Midbrain (tissue), 1 donor: ENCODE measurements around the gene MIA3.

ENCODE experiments used
- DNase-seq: peaks from one replicate; lab custom pipeline; 2025; lab: John Stamatoyannopoulos, UW

Gene MIA3

DNA sequence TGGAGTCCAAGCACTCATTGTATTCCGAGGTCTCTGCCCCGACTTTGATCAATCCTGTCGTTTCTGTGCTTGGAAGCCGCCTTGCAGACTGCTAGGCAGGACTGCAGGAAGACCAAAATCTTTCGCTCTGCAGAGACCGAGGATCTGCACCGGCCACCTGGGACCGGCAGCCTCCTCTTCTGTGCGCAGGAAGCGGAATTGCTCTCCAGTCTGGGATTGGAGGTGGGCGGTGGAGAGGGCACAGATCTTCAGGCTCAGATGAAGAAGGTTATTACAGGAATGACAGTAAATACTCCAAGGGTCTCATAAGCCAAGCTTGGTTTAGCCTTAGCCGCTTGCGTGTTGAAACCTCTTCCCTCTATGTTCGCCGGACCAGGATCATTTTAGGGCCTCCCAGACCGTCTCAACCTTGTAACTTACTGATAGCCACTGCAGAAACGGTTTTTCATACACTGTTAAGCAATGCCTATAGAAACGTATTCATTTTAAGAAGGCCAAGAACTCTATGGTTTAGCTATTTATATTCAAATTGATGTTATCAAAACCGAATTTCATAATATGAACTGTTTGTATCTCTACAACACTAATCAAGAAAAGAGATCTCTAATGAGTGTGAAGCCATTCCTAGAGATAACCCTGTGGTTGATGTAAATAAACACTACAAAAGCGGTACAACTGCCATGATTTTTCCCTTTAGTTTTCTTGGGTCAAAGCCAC is 1.1 kb downstream of the MIA3 start:
- DNase-seq, result peak; percentile 21

DNA sequence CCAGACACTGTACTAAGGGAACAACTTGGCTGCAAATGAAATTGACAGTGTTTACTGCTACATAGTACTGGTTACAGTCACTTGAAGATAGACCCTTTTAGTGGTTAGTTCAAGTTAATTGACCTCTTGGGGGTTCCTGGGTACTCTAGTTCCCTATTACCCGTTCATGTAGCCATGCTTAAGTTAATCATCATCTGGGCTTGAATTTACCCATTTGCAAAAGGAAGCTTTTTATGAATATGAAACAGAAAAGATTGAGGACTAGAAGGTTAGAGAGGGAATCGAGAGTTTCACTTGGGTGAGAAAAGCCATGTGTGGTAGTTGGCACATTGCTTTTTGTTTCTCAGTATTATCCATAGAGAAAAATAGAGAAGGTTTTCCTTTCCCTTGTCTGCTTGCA is 2.7 kb downstream of the MIA3 start:
- DNase-seq, result no peak

DNA sequence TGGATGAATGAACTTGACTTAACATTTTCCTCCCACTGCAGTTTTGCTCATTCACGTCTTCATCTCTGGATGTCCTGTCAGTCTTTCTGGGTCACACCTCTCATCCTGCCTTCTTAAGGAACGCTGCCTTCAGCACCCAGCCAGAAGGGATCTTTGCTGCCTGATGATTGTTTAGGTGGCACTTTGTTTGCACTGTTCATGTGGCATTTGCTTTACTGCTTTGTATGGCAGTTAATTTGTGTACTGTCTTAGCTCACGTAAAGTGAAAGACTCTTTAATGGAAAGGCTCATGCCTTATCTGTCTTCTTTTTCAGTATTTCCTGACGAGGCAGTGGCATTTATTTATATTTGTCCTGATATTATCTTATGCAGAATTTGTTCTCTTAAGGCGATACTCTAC is 4.9 kb downstream of the MIA3 start:
- no peak for DNase-seq

DNA sequence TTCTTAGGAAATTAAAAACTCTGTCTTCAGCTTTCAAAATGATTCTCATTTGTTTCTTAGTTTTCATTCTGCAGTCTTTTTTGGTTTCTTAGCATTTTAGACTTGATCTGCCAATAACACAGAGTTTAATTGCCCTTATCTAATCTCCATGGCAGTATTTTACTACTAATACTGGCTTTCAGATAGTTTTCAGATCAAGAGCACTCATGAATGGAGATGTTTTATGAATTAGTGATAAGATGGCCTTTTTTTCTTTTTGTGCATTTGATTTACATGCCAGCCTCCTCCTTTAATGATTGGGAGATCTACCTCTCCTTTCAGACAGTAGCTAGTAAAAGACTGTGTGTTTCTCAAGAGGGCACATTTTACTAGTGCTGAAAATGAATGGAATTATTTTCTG is 5.6 kb downstream of the MIA3 start:
- DNase-seq, result no peak

DNA sequence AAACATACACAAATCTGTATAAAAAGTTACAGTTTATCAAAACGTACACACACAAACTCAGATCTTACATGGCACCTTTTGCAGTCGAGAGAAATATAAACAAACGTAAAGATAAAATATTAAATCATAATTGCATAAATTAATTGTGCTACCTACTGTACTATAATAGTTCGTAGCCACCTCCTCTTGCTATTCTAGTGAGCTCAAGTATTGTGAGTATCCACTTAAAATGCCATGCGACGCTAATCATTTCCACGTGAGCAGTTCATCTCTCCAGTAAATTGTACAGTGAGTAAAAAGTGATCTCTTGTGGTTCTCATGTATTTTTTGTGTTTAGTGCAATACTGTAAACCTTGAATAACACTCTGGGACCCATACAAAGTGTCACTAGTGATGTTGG is 6.3 kb downstream of the MIA3 start:
- DNase-seq, result no peak

DNA sequence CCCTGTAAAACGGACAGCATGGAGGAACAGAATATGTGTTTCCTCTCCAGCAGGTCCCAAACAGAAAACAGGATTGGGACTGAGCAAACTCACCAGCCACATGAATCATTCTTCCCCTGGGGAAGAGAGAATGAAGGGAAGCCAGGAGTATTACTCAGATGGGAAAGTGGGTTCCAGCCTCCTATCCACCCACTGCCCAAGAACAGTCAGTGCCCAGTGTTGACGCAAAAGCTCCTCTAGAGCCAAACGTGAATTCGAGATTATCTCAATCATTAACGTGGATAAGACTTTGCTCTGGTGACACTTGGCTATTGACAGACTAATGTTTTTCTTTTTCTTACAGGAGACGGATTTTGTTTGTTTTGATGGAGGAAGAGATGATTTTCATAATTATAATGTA is 9.3 kb downstream of the MIA3 start:
- DNase-seq, result no peak

DNA sequence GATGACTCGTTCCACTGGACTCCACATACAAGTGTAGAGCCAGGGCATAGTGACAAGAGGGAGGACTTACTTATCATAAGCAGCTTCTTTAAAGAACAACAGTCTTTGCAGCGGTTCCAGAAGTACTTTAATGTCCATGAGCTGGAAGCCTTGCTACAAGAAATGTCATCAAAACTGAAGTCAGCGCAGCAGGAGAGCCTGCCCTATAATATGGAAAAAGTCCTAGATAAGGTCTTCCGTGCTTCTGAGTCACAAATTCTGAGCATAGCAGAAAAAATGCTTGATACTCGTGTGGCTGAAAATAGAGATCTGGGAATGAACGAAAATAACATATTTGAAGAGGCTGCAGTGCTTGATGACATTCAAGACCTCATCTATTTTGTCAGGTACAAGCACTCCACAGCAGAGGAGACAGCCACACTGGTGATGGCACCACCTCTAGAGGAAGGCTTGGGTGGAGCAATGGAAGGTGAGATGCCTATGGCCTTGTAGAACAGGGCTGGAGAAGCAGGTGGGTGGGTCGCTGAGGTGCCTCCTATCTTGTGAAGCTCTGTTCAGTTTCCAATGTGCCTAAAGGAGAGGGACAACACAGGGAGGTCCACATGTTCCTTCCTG is 12.1 kb downstream of the MIA3 start:
- DNase-seq, result no peak

DNA sequence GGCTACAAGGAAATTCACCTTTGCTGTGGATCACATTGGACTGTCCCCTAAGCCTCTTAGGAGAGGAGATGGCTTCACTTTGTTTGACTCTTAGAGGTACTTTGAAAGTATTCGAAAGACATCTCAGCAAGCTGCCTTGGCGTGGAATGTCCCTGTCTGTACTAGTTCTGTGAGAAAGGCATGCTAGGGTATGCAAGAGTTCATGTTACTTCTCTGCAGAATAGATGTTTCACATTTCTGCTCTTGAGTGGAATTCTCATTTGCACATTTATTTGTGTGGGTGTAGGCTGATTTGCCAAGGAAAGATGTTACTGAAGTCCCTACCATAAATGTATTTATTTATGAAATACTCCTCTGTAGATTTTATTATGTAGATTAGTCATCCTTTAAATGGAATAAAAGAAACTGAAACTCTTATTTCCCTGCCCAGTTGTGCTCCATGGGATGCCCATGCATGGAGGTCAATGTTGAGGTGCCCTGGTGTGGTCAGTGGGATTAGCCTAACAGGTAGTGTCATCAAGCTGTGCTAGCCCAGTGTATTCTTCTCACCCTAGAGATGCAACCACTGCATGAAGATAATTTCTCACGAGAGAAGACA is 13.8 kb downstream of the MIA3 start:
- DNase-seq, result no peak

DNA sequence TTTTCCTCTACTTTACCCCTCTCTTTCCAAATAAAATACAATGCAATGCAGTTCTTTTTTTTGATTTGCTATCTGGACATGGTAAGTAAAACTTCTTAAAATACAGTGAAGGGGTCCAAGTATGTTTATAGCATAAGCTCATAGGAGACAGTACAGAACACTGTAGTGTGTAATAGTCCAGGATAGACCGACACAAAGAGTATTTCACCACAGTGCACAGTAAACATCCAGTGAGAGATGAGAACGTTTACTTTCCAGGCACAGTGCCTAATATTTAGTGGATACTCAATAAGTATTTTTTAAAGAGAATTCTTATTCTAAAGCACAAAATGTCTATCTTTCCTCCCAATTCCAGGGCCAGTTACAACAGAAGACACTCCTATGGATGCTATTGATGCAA is 14.9 kb downstream of the MIA3 start:
- no peak for DNase-seq

DNA sequence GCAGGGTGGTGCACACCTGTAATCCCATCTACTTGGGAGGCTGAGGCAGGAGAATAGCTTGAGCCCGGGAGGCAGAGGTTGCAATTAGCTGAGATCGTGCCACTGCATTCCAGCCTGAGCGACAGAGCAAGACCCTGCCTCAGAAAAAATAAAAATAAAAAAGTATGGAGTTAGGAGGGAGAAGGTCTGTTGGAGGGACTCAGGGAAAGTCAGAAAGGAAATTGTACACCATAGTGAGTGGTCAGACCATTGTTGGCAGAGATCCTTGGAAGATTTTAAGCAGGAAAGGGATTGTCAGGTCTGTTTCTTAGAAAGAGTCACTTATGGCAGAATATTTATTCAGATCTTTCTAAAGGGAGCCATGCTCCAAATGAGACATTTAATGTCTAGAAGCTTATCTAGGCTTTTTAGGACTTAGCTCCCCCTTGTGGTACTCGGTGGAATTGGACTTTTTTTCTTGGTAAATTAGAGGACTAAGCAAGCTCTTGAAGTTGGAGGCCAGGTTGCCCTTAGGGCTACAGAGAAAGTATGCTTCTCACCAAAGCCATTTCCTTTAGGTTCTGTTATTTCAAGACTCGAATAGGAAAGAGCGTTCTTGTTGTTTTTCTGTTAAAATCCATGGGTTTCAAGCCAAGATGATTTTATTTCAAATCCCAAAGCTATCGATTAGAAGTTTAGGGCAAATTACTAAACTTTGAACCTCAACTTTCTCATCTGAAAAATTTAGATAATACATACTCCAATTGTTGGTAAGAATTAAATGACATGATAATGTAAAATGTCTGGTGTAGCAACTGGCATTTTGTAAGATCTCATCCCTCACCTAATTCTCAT is 16.5 kb downstream of the MIA3 start:
- DNase-seq, result peak; percentile 90

DNA sequence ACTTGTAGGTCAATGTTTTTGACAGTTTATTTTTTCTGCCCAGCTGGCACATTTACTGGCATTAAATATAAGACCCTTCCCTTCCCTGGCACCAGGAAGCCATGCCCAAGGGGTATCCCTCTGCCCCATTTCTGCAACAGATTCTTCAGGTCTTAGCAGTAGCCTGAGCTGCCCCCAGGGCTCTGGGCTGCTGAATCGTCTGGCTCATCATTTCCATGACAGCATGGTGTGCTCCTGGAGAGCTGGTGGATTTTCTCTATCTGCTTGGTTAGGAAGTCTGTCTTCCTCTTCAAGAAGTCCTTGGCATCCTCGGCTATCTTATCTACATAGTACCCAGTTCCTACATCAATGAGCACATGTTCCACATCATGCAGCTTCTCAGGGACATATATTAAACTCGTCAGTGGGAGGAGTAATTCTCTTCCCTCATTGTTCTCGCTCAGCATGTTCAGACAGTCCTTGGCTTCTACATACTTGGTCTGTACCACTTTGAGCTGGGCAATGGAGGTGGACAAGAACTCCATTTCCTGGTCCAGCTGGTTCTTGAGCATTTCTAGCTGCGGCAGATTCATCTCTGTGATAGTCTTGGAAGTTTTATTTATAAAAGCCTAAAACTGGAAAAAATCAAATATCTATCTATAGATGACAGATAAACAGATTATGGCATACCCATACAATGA is 23.5 kb downstream of the MIA3 start:
- DNase-seq, result no peak

DNA sequence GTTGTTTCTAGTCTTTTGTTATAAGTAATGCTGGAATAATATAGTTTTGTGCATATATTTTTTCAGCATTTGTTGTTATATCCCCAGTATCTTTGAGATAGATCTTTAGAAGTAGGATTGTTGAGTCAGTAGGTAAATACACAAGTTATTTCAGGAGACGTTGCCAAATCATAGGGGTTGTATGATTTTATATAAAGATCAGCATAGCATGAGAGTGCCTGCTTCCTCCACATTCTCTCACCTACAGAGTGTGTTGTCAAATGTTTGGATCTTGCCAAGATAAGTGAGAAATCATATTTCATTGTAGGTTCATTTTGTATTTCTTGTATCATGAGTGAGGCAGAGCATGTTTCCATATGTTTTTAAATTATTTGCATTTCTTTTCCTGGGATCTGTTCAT is 24.6 kb downstream of the MIA3 start:
- no peak for DNase-seq

DNA sequence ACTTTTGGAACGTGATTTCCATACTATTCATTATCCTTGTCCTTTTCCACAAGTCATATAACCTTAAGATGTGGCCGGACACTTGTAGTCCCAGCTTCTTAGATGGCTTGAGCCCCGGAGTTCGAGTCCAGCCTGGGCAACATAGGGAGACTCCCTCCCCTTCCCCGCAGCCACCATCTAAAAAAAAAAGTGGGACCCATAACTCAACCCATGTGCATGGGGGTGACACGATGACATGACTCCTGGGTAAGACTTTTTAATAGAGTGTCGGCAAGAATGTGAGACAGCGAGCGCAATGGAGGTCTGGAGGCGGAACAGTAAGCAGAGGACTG is 25.7 kb downstream of the MIA3 start:
- no peak for DNase-seq

DNA sequence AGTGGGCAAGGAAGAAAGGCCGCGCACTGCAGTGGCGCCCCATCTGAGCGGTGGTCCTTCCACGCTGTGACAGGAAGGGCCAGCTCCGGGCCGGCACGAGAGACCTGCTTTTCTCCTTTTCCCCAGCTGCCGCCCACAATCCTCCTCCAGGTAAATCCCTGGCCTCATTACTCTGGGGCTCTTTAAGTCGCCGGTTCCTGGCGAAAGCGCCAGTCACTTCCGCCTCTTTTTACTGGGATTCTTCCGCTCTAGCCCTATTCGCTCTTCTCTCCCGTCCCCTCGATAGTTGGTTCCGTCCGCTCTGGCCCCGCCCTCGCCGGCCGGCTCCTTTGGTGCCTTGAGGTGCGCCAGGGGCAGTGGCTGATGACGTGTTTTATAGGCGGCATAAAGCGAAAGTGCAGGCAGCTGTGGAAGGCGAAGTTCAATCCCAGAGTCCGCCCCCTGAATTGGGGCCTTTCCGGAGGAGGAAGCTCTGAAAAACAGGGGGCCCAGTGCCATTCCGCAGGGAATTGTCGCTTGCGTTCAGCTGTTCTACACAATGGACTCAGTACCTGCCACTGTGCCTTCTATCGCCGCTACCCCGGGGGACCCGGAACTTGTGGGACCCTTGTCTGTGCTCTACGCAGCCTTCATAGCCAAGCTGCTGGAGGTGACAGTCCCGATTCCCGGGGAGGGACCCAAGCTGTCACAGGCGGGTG is 26.2 kb downstream of the MIA3 start:
- DNase-seq, result peak; percentile 97

DNA sequence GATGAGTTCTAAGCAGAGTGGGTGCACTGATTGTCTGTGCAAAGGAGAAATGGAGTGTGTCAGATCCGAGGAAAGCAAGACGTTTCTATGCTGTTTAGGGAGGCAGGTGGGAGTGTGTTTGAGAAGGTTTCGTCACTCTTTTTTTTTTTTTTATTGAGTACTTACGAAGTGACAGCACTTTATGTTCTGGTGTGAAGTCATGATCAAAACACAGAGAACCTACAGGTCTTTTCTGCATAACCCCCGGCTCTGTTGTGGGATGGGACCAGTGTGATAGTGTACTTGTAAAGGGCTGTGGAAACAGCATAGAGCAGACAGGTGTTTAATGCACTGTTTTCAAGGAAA is 26.7 kb downstream of the MIA3 start:
- DNase-seq, result no peak

DNA sequence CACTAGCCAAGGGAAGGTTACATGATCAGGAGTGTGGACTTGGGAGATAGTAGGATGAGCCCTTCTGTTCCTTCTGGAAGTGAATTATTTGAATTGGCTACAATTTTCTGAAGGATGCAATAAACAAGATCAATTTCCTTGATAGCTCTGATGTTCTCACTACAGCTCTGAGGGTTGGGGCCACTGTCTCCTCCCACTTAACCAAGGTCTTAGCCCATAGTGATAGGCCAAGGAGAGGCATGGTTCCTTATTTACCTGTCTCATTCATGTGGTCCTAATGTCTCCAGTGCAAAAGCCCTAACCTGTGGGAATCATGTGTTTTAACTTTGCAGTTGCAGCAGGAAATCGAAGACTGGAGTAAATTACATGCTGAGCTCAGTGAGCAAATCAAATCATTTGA is 34.8 kb downstream of the MIA3 start:
- DNase-seq, result no peak

DNA sequence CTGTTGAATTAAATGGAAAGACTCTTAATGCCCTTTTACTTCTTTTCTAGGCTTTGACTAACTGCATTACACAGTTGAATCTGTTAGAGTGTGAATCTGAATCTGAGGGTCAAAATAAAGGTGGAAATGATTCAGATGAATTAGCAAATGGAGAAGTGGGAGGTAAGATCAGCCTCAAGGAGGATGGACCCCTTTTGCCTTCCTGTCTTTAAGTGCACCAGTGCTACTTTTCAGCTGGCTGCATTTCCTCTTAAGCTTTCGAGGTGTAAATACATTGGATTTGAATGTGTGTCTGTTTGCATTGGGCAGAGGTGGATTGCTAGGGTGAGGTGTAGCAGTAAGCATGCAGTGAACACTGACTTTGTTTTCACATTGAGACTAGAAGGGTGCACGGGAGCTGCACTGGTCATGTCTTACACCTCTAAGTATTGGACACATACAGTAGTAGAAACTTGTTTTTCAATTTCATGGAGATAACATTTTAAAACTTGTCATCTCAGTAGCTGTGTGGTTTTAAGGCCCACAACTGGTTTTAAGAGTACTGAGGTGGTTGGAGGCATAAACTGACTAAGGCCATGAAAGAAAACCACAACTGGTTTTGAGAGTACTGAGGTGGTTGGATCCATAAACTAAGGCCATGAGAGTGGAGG is 35.4 kb downstream of the MIA3 start:
- DNase-seq, result no peak

DNA sequence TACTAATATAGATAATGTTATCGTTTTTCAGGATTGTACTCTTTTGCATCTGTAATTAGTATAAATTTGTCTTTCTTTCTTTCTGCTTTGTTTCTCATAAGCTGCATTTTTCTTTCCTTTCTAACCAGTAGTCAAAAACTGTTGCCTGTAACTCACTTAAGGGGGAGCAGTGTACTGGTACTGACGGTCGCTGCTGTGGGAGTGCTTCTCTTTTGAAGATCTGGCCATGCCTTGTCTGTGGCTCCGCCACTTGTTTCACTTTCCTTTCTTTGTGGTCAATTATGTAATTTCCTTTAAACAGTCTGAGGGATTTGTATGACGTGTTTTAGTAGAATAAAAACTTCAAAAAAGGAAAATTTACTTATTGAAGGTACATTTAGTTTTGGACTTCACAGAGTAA is 37.0 kb downstream of the MIA3 start:
- DNase-seq, result no peak

DNA sequence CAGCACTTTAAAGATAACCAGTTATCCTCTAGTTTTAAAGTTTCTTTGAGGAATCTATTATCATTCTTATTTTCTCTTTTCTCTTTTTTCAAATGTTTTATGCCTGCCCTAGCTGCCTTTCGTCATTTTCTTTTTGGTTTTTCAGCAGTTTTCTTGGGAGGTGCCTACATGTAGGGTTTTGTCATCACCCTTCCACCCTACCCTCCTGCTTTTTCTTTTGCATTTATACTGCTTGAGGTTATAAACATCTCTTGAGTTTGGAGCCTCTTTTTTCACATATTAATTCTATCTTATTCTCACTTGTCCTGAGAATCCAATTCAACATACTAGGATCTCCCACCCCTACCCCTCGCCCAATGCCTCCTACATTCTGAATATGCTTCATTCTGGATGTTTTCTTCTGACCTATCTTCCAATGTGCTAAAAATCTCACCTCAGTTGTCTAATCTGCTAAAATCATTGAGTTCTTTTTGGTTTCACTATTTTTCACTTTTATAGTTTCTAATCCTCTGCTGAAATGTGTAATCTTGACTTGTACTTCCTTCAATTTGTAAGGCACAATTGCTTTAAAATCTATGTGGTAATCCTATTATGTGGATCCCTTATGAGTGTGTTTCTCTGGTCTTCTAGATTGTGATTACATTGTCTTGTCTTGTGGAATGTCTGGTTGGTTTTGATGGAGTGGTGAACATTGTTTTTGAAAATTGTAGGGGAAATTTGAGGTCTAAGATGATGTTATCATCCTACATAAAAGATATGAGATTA is 38.7 kb downstream of the MIA3 start:
- DNase-seq, result no peak

DNA sequence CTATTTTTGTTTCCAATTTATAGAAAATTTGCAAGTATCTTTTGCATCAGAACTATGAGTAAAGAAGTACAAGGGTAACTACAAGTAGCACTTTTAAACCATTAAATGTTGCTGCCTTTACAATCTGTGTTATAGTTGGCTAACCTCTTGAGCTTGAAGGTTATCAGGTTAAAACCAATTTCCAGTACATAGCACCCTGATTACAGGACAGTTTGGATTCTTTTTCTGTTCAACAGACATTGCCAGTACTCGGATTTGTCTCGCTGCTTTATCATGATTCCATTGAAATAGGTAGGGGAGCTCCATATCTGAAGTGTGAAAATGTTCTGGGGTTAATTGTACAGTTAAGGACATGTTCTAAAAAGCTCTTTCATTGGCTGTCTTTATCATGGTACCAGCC is 40.0 kb downstream of the MIA3 start:
- DNase-seq, result no peak
